Upper lobe of right lung (tissue), 1 donor: ENCODE measurements around the gene ARGFX. TPM values are rescaled to one million over a fixed set of nuclear protein-coding genes. Genes with fewer than 3 reads are reported as not detected.
"Not testable (repeated sequence)": the region's sequence is repeated elsewhere in the genome, so short reads cannot be mapped to it uniquely, and the experiment has no call there.

ENCODE experiments used
- ATAC-seq: fragments of 200-7000 bp; cut with Tn5 transposase; one replicate; pipeline ENCODE4 v1.9.1; 2020; ENCODE audit warnings: mild to moderate bottlenecking, moderate library complexity
- DNase-seq: peaks from one replicate; pipeline ENCODE4 v3.0.0-alpha.2; 2020
- H3K27ac ChIP-seq: fragments of 200-600 bp; one replicate; pipeline ENCODE4 v1.8.0; 2022
- H3K27me3 ChIP-seq: fragments of 200-600 bp; one replicate; pipeline ENCODE4 v1.8.0; 2022; ENCODE audit warnings: mild to moderate bottlenecking
- H3K36me3 ChIP-seq: fragments of 200-600 bp; one replicate; pipeline ENCODE4 v1.8.0; 2022
- H3K4me1 ChIP-seq: fragments of 200-600 bp; one replicate; pipeline ENCODE4 v1.8.0; 2022
- H3K4me3 ChIP-seq: fragments of 200-600 bp; one replicate; pipeline ENCODE4 v1.8.0; 2022; ENCODE audit warnings: mild to moderate bottlenecking
- H3K9me3 ChIP-seq: fragments of 200-600 bp; one replicate; pipeline ENCODE4 v1.8.0; 2022
- CTCF ChIP-seq: fragments of 200-600 bp; IDR thresholded peaks from one replicate; pipeline ENCODE4 v1.8.0; 2022; ENCODE audit warnings: antibody characterized with exemption
- intact Hi-C: fragments of 100-400 bp; cut with DNase I; formaldehyde crosslinking; loops from one replicate; pipeline ENCODE4 v1.11.0; 2022
- total RNA-seq: library from RNA; stranded (reverse); fragmentation: NEBNext Ultra II Directional; extraction: Animal tissue kit (Norgen Biotek cat#: 25700); gene quantifications from one replicate; pipeline ENCODE4 v1.2.1, GENCODE V29; 2021
- donor health status: DM: no; HTN: yes; CAD: no; lungs with severe emphysema.

Gene ARGFX
- total RNA-seq, 1 donor from 2014 or later = not detected

- Histone ChIP-seq H3K27ac (no peak within 1 kb of the TSS), H3K36me3 (no peaks in the 10 kb centered on the region), H3K9me3 (no peaks in the 10 kb centered on the region), H3K27me3 (no peaks in the 10 kb centered on the region), H3K4me3 (no peak within 1 kb of the TSS), H3K4me1 (no peaks in the 10 kb centered on the region)
- TF ChIP-seq CTCF = no peak
- DNase-seq (no peak), ATAC-seq (peak; percentile 43)
- intact Hi-C loops = no loop called here
These were observed 25.3 kb downstream of the ARGFX start, which contains the start of gene FBXO40 for GRCh38 chr3:121592856-121593702. TSS of gene FBXO40 (plus strand) at chr3:121593379. CDS start at chr3:121620576, 27,197 bp downstream.

DNA sequence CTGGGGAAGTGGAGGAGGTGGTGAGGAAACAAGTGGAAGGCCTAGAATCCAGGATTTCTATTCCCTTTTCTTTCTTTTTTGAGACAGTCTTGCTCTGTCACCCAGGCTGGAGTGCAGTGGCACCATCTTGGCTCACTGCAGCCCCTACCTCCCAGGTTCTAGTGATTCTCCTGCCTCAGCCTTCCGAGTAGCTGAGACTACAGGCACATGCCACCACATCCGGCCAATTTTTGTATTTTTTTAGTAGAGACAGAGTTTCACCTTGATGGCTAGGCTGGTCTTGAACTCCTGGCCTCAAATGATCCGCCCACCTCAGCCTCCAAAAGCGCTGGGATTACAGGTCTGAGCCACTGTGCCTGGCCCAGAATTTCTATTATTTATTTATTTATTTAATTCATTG lies 26.1 kb downstream of the ARGFX start:
- H3K4me1 ChIP-seq, ATAC-seq, H3K27me3 ChIP-seq, DNase-seq, intact Hi-C loops, H3K4me3 ChIP-seq, H3K36me3 ChIP-seq, H3K27ac ChIP-seq, H3K9me3 ChIP-seq: not testable (repeated sequence)

GRCh38 chr3:121594850-121595249 lies 27.1 kb downstream of the ARGFX start:
- intact Hi-C loops = no loop called here
- Histone ChIP-seq H3K9me3 (no peaks in the 10 kb centered on the region), H3K27ac (no peak overlapping the region), H3K27me3 (no peaks in the 10 kb centered on the region), H3K36me3 (no peaks in the 10 kb centered on the region), H3K4me1 (no peaks in the 10 kb centered on the region), H3K4me3 (no peak overlapping the region)
- TF ChIP-seq CTCF = no peak
- no peak for DNase-seq
- no peak for ATAC-seq

- intact Hi-C loops = no loop called here
- ATAC-seq = no peak
These were observed 28.1 kb downstream of the ARGFX start for GRCh38 chr3:121595765-121596406.

GRCh38 chr3:121598564-121598963 lies 30.8 kb downstream of the ARGFX start:
- Histone ChIP-seq H3K27me3 (no peaks in the 10 kb centered on the region), H3K36me3 (no peaks in the 10 kb centered on the region), H3K4me1 (no peaks in the 10 kb centered on the region), H3K27ac (no peak overlapping the region), H3K9me3 (no peaks in the 10 kb centered on the region), H3K4me3 (no peak overlapping the region)
- no peak for ATAC-seq
- intact Hi-C loops = no loop called here
- no peak for TF ChIP-seq CTCF
- DNase-seq = no peak

More at GRCh38 chr3:121595765-121596406, 28.1 kb downstream of the ARGFX start:
- no peaks in the 10 kb centered on the region for H3K27me3 ChIP-seq
- H3K4me3 ChIP-seq = no peak overlapping the region
- DNase-seq = no peak
- H3K36me3 ChIP-seq = no peaks in the 10 kb centered on the region
- H3K9me3 ChIP-seq = no peaks in the 10 kb centered on the region
- H3K4me1 ChIP-seq = no peaks in the 10 kb centered on the region
- no peak overlapping the region for H3K27ac ChIP-seq
- TF ChIP-seq CTCF = no peak

DNA sequence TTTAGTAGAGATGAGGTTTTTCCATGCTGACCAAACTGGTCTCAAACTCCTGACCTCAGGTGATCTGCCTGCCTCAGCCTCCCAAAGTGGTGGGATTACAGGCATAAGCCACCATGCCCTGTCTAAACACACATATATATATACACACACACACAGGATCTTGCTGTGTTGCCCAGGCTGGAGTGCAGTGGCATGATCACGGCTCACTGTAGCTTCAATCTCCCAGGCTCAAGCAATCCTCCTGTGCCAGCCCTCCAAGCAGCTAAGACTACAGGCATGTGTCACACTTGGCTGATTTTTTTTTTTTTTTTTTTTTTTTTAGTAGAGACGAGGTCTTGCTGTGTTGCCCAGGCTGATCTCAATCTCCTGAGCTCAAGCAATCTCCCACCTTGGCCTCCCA lies 32.2 kb downstream of the ARGFX start:
- H3K4me3 ChIP-seq, intact Hi-C loops, DNase-seq: not testable (repeated sequence)

More for the DNA sequence above, 32.2 kb downstream of the ARGFX start:
- H3K27me3 ChIP-seq, ATAC-seq, H3K4me1 ChIP-seq, H3K27ac ChIP-seq, H3K36me3 ChIP-seq, H3K9me3 ChIP-seq: not testable (repeated sequence)
